RWPE2 (cell line): ENCODE measurements around the gene SYVN1.

Source experiments
- ATAC-seq: fragments of 200-7000 bp; cut with Tn5 transposase; 3 replicates; pipeline ENCODE4 v1.9.1; 2021; ENCODE audit warnings: low read depth
- DNase-seq: peaks from one replicate; pipeline ENCODE4 v3.0.0-alpha.2; 2020; ENCODE audit warnings: low spot score
- H3K27ac ChIP-seq: fragments of 450-650 bp; 2 replicates; pipeline ENCODE4 v1.5.1; 2017; ENCODE audit warnings: mild to moderate bottlenecking; ENCODE audit not compliant: poor library complexity, severe bottlenecking
- H3K27me3 ChIP-seq: fragments of 250-450 bp; sonication (Bioruptor Pico); 2 replicates; pipeline ENCODE4 v1.5.1; 2021; ENCODE audit warnings: mild to moderate bottlenecking, moderate library complexity; ENCODE audit not compliant: insufficient read depth, poor library complexity, severe bottlenecking
- H3K36me3 ChIP-seq: fragments of 250-450 bp; sonication (Bioruptor Pico); 2 replicates; pipeline ENCODE4 v1.5.1; 2020; ENCODE audit warnings: low read depth, mild to moderate bottlenecking, moderate library complexity
- H3K4me1 ChIP-seq: fragments of 250-450 bp; sonication (Bioruptor Pico); 2 replicates; pipeline ENCODE4 v1.5.1; 2021; ENCODE audit warnings: mild to moderate bottlenecking, moderate library complexity; ENCODE audit not compliant: insufficient read depth, poor library complexity, severe bottlenecking
- H3K4me3 ChIP-seq: fragments of 250-450 bp; sonication (Bioruptor Pico); 2 replicates; pipeline ENCODE4 v1.5.1; 2021; ENCODE audit warnings: mild to moderate bottlenecking, moderate library complexity; ENCODE audit not compliant: severe bottlenecking
- H3K9me3 ChIP-seq: fragments of 250-450 bp; sonication (Bioruptor Pico); 2 replicates; pipeline ENCODE4 v1.5.1; 2021; ENCODE audit warnings: mild to moderate bottlenecking, moderate library complexity; ENCODE audit not compliant: severe bottlenecking
- CTCF ChIP-seq: fragments of 450-650 bp; IDR thresholded peaks from one replicate; pipeline ENCODE4 v1.5.1; 2017; ENCODE audit warnings: mild to moderate bottlenecking, moderate library complexity; ENCODE audit not compliant: poor library complexity, severe bottlenecking

The SYVN1 gene

GRCh38 chr11:65095427-65095826 lies 38.9 kb downstream of the SYVN1 start:
- Histone ChIP-seq H3K4me3 (peak overlapping the region; percentile 92), H3K27ac (no peak overlapping the region)
- no peak for TF ChIP-seq CTCF

GRCh38 chr11:65090628-65091027 lies 43.7 kb downstream of the SYVN1 start:
- TF ChIP-seq CTCF = no peak

More at GRCh38 chr11:65095427-65095826, 38.9 kb downstream of the SYVN1 start:
- H3K4me1 ChIP-seq = peaks cover 5% of the 10 kb centered on the region
- ATAC-seq (no peak), DNase-seq (no peak)
- peaks cover 15% of the 10 kb centered on the region for H3K36me3 ChIP-seq
- H3K27me3 ChIP-seq = no peaks in the 10 kb centered on the region
- H3K9me3 ChIP-seq = no peaks in the 10 kb centered on the region

GRCh38 chr11:65089621-65090020 lies 44.7 kb downstream of the SYVN1 start:
- H3K4me3 ChIP-seq = no peak overlapping the region
- H3K27ac ChIP-seq = no peak overlapping the region
- H3K4me1 ChIP-seq = peaks cover 6% of the 10 kb centered on the region
- DNase-seq = no peak
- H3K9me3 ChIP-seq = no peaks in the 10 kb centered on the region
- H3K36me3 ChIP-seq = peaks cover 23% of the 10 kb centered on the region
- no peak for ATAC-seq
- H3K27me3 ChIP-seq = no peaks in the 10 kb centered on the region
- no peak for TF ChIP-seq CTCF

More at GRCh38 chr11:65090628-65091027, 43.7 kb downstream of the SYVN1 start:
- Histone ChIP-seq H3K9me3 (no peaks in the 10 kb centered on the region), H3K27ac (no peak overlapping the region), H3K4me1 (no peaks in the 10 kb centered on the region), H3K27me3 (no peaks in the 10 kb centered on the region), H3K4me3 (no peak overlapping the region), H3K36me3 (peaks cover 17% of the 10 kb centered on the region)
- ATAC-seq (no peak), DNase-seq (no peak)

GRCh38 chr11:65087827-65088226 lies 46.5 kb downstream of the SYVN1 start:
- H3K27ac ChIP-seq = no peak overlapping the region
- ATAC-seq (no peak), DNase-seq (no peak)
- H3K27me3 ChIP-seq = no peaks in the 10 kb centered on the region
- H3K36me3 ChIP-seq = peaks cover 27% of the 10 kb centered on the region
- no peak for TF ChIP-seq CTCF
- H3K4me1 ChIP-seq = peaks cover 8% of the 10 kb centered on the region
- H3K9me3 ChIP-seq = no peaks in the 10 kb centered on the region
- no peak overlapping the region for H3K4me3 ChIP-seq

- no peak for DNase-seq
- Histone ChIP-seq H3K9me3 (no peaks in the 10 kb centered on the region), H3K36me3 (peaks cover 33% of the 10 kb centered on the region), H3K4me3 (no peak overlapping the region), H3K27me3 (no peaks in the 10 kb centered on the region), H3K4me1 (peaks cover 13% of the 10 kb centered on the region), H3K27ac (no peak overlapping the region)
- TF ChIP-seq CTCF = no peak
- ATAC-seq = no peak
Measured at GRCh38 chr11:65087216-65087615, 47.1 kb downstream of the SYVN1 start.
